GM18858 (cell line): ENCODE measurements around the gene NFIA.
A peak's percentile ranks its signal among the peaks of the same experiment; 100 is the strongest.

Source experiments
- ATAC-seq: cut with Tn5 transposase; IDR thresholded peaks from one replicate; pipeline ENCODE4 v1.9.1; 2021; ENCODE audit not compliant: unreplicated experiment

NFIA gene

GRCh38 chr1:61322769-61323168, 240.4 kb downstream of the NFIA start:
- no peak for ATAC-seq

DNA sequence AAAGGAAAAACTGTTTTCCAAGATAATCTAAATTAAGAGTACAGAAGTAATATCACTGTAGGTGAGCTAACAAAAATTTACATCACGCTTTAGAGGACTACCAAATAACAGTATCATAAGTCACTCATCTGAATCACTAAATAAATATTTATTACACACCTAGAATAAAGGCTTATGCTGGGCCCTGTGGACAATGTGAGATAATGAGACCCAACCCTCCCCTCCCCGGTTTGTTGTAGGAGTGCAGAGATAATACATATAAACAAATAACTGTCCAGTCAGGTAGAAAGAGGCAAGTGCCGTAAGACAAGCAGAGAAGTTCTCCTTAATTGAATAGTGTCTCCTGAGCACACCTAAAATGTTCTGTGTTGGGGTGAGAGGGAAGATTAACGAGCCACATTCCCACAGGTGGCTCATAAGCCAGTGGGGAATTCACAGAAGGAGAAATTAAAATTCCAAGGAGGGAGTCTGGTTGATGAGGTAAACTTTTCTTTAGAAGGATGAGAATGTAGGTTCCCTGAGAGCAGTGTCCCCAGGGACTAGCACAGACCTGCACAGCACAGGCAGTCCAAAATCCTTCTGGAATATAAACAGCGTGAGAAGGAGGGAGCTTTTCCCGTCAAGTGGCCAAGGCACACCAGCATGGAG, 241.4 kb downstream of the NFIA start:
- ATAC-seq = no peak

GRCh38 chr1:61326713-61327112, 244.4 kb downstream of the NFIA start:
- no peak for ATAC-seq

DNA sequence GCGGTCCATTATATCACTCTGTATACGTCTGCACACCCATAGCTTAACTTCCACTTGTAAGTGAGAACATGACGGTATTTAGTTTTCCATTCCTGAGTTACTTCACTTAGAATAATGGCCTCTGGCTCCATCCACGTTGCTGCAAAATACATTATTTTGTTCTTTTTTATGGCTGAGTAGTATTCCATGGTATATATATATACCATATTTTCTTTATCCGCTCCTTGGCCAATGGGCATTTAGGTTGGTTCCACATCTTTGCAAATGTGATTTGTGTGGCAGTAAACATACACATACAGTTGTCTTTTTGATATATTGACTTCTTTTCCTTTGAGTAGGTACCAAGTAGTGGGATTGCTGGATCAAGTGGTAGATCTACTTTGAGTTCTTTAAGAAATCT, 245.1 kb downstream of the NFIA start:
- no peak for ATAC-seq

GRCh38 chr1:61329556-61329955, 247.2 kb downstream of the NFIA start:
- ATAC-seq = no peak

- no peak for ATAC-seq
Observed at GRCh38 chr1:61330018-61330417, 247.7 kb downstream of the NFIA start.

- no peak for ATAC-seq
Observed at GRCh38 chr1:61330571-61330970, 248.2 kb downstream of the NFIA start.

GRCh38 chr1:61332196-61332753, 249.9 kb downstream of the NFIA start:
- peak; percentile 98 for ATAC-seq

- no peak for ATAC-seq
Observed at GRCh38 chr1:61332796-61333195, 250.4 kb downstream of the NFIA start.

GRCh38 chr1:61334718-61335589, 252.6 kb downstream of the NFIA start:
- ATAC-seq = no peak

GRCh38 chr1:61337037-61337436, 254.7 kb downstream of the NFIA start:
- no peak for ATAC-seq

DNA sequence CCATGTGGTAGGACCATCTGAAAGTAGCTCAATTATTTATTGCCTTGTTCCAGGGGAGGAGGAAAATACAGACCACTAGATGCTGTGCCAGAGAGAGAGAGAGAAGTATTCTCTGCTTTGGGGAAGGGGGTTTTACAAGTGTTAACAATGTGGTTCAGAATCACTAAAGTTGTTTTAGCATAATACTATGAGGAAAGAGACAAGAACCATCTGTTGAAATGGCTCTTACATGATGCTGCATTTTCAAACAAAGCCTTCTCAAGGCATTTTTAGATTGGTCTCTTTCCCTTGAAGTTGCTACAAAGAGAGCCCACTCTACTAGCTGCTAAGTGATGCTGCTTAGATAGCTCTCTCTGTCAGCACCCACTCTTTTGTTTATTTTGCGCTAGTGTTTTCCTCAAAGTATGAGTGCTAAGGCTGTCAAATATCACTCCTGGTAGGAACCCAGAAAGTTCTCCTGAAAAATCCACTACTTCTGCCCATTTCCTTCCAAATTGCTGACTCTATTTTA, 255.1 kb downstream of the NFIA start:
- ATAC-seq = no peak

GRCh38 chr1:61337981-61338848, 255.9 kb downstream of the NFIA start:
- no peak for ATAC-seq

DNA sequence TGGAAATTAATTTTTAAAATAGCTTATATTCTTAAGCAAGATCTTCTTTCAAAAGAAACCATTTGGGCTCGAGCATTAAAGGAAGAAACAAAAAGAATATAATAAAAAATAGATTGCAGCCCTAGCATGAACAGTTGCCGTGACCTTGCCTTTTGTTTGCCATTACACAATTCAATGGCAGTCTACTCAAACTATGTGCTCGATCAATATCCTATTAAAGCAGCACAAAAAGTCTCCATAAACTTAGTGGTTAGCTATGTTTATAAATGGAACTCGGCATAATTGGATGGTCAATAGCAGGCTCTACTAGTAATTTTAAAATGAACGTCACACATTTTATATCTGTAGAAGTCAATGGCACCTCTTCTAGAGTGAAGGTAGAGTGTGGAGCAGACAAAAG, 256.5 kb downstream of the NFIA start:
- no peak for ATAC-seq

GRCh38 chr1:61341426-61341825, 259.1 kb downstream of the NFIA start:
- ATAC-seq = no peak

DNA sequence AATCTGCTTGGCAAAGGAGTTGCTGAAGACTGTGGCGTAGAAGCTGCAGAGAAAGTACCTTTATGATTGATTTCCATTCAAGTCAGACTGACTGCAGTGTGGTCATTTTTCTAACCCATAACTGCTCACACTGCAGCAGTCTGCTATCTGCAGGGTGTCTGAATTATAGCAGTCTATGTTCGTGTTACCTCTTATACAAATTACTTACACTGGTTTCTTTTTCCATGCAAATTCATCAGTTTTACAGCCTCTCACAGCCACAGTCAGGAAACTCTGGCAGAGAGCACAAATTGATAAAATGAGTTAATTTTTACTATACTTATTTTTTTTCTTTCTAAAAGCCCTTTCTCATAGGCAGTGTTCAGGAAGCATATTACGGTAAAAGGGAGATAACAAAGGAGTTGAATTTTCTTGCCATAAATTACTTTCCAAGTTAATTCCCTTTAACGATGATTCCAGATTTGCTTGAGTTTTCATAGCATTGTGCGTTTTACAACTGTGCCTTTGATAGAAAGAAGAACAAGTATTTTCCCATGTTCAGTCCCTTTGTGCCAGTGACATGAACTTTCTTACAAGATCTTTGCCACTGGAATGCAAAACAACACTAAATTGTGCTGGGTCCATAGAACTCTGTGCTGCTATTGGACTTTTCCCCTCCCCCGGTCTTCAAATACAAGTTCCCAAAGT, 261.5 kb downstream of the NFIA start:
- ATAC-seq = no peak

DNA sequence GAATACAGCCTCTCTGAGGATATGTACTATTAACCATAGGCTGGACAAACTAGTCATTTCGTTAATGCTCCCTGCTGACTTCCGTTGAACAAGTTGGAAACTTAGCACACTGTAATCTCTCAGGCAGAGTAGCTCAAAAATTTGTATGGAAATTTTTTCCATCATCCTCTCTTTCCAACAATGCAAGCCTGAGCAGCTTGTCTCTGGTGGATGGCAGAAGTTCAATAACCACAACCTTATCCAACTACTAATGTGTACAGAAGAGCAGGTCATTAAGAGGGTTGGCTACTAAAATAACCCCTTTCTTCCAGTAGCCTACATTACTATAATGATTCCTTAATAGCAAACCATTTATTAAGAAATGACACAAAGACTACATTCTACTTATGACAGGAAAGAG, 262.3 kb downstream of the NFIA start:
- ATAC-seq = no peak

- ATAC-seq = no peak
Observed at GRCh38 chr1:61348025-61348665, 265.8 kb downstream of the NFIA start.

DNA sequence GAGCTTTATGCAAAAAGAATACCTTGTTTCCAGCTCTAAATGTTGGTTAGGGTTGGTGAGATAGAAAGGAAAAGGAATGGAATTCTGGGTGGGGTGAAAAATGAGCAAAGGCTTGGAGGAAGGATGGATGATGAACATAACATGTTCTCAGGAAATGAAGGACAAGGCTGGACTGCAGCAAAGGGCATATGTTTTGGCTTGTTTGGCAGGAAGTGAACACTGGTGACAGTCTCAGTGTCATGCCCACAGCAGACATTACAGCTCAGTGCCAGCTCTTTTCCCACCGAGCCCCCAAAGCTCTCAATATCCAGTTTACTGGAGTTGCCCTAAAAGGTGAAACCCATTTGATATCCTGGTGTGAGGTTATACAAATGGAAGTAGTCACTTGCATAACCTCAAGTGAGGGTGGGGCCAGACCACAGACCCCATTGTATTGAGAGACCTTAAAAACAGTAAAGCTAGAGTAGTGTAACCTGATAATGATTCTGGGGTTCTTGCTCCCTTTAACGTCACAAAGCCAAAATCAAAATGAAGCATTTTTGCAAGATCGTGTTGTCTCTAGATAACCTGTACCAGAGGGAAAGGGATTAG, 270.6 kb downstream of the NFIA start:
- ATAC-seq = no peak
